ENCODE results near the gene SMIM14. TPM values are rescaled to one million over a fixed set of nuclear protein-coding genes. Genes with fewer than 3 reads are reported as not detected.

Gene SMIM14
- total RNA-seq, 1 donor from 2014 or later, result 91.0 TPM

DNA sequence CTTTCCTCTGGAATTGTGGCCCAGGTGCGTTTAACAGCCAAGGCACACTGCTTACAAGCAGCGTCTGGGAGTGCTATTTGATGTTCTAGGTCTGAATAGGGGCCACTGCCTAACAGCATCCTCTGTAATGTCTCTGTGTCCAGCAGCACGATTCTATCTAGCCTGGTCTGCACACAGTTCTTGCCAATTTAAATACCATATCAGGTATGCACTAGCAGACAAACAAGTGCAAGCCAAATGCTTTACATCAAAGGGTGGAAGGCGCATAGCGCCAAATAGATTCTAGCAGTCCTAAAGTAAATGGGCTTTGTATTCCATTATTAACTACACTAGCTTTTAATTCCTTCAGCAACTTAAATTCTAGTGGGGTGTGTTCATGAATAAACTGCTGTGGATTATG, 95.6 kb downstream of the SMIM14 start:
- no peaks in the 10 kb centered on the region for H3K27me3 ChIP-seq
- no peaks in the 10 kb centered on the region for H3K9me3 Mint-ChIP-seq
- no peak overlapping the region for H3K4me2 ChIP-seq
- TF ChIP-seq EZH2phosphoT487 (IDR thresholded peaks at IDR 0.05), result no peak
- no peak overlapping the region for H3K4me3 Mint-ChIP-seq
- DNase-seq (ENCODE audit: low spot score), result no peak
- peaks cover 10% of the 10 kb centered on the region for H3F3A ChIP-seq (ENCODE audit: low read depth)
- peaks cover 5% of the 10 kb centered on the region for H3K27me3 Mint-ChIP-seq (ENCODE audit: insufficient read depth, low read depth)
- H4K20me1 ChIP-seq (ENCODE audit: low read depth), result no peaks in the 10 kb centered on the region
- H3K79me2 ChIP-seq (ENCODE audit: low read depth), result no peaks in the 10 kb centered on the region
- no peak overlapping the region for H3K4me3 ChIP-seq
- no peak overlapping the region for H2AFZ ChIP-seq (replicated peaks)
- no peaks in the 10 kb centered on the region for H3K36me3 ChIP-seq
- no peaks in the 10 kb centered on the region for H3K36me3 Mint-ChIP-seq
- no peak overlapping the region for H3K9ac ChIP-seq
- H3K27ac Mint-ChIP-seq, result no peak overlapping the region
- H3K27ac ChIP-seq, result no peak overlapping the region
- H3K4me1 Mint-ChIP-seq, result no peaks in the 10 kb centered on the region
- no peaks in the 10 kb centered on the region for H3K9me3 ChIP-seq (ENCODE audit: low read depth)
- peaks cover 17% of the 10 kb centered on the region for H3K4me1 ChIP-seq

DNA sequence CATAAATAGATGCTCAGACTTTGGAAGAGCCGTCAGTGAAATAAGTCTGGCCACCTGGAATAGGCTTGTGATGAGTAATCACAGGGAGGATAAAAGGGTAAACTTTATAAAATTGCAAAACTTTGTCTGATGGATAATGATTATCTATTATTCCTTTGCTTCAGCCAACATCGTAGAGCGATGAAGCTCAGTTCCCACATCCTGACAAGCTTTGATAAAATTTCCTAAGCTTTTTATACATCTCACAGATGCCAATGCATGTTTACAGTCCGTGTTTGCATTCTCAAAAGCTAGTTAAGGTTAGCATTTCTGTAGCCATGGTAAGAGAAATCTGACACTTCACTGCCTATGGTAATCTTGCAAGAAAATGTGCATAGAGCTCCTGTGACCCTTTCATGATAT, 96.1 kb downstream of the SMIM14 start:
- Histone ChIP-seq H3K36me3 (no peaks in the 10 kb centered on the region), H3K79me2 (ENCODE audit: low read depth) (no peaks in the 10 kb centered on the region), H3F3A (ENCODE audit: low read depth) (peaks cover 10% of the 10 kb centered on the region), H3K4me1 (peaks cover 17% of the 10 kb centered on the region), H3K27ac (no peak overlapping the region), H3K27me3 (no peaks in the 10 kb centered on the region), H3K9me3 (ENCODE audit: low read depth) (no peaks in the 10 kb centered on the region), H3K9ac (no peak overlapping the region), H2AFZ (replicated peaks) (no peak overlapping the region), H3K4me3 (no peak overlapping the region), H3K4me2 (no peak overlapping the region), H4K20me1 (ENCODE audit: low read depth) (no peaks in the 10 kb centered on the region)
- Mint-ChIP-seq H3K9me3 (no peaks in the 10 kb centered on the region), H3K36me3 (no peaks in the 10 kb centered on the region), H3K4me3 (no peak overlapping the region), H3K4me1 (no peaks in the 10 kb centered on the region), H3K27ac (no peak overlapping the region), H3K27me3 (ENCODE audit: insufficient read depth, low read depth) (peaks cover 5% of the 10 kb centered on the region)
- no peak for TF ChIP-seq EZH2phosphoT487 (IDR thresholded peaks at IDR 0.05)
- TF ChIP-seq, protein P1, sequence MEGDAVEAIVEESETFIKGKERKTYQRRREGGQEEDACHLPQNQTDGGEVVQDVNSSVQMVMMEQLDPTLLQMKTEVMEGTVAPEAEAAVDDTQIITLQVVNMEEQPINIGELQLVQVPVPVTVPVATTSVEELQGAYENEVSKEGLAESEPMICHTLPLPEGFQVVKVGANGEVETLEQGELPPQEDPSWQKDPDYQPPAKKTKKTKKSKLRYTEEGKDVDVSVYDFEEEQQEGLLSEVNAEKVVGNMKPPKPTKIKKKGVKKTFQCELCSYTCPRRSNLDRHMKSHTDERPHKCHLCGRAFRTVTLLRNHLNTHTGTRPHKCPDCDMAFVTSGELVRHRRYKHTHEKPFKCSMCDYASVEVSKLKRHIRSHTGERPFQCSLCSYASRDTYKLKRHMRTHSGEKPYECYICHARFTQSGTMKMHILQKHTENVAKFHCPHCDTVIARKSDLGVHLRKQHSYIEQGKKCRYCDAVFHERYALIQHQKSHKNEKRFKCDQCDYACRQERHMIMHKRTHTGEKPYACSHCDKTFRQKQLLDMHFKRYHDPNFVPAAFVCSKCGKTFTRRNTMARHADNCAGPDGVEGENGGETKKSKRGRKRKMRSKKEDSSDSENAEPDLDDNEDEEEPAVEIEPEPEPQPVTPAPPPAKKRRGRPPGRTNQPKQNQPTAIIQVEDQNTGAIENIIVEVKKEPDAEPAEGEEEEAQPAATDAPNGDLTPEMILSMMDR (IDR thresholded peaks at IDR 0.05), result no peak
- TF ChIP-seq EZH2 (IDR thresholded peaks at IDR 0.05), result no peak
- no peak for DNase-seq (ENCODE audit: low spot score)

DNA sequence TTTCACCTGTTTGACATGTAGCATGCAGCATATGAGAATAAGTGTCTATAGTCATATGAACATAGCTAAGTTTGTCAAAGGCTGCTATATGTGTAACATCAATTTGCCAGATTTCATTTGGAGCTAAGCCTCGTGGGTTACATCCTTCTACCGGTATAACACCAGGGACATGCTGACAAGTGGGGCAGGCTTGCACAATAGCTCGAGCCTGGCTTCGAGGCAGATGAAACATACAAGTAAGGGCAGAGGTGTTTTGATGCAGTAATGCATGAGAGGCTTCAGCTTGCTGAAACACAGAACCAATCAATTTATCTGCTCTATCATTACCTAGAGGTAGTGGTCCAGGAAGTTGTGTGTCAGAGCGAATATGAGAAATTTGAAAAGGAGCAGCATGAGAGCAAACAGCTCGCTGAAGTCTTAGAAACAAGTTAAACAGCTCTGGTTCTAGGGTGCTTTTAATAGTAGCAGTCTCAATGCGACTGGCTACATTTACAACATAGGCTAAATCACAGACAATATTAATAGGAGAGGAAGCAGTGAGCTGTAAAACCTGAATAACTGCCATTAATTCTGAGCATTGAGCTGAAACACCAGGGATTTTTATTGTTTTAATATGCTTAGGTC, 96.6 kb downstream of the SMIM14 start:
- Histone ChIP-seq H3K9ac (no peak overlapping the region), H3K27ac (no peak overlapping the region), H3K27me3 (no peaks in the 10 kb centered on the region), H3K9me3 (ENCODE audit: low read depth) (no peaks in the 10 kb centered on the region), H3K36me3 (no peaks in the 10 kb centered on the region), H2AFZ (replicated peaks) (no peak overlapping the region), H4K20me1 (ENCODE audit: low read depth) (no peaks in the 10 kb centered on the region), H3K4me2 (no peak overlapping the region), H3F3A (ENCODE audit: low read depth) (peaks cover 10% of the 10 kb centered on the region), H3K79me2 (ENCODE audit: low read depth) (no peaks in the 10 kb centered on the region), H3K4me1 (peaks cover 17% of the 10 kb centered on the region), H3K4me3 (no peak overlapping the region)
- DNase-seq (ENCODE audit: low spot score), result no peak
- TF ChIP-seq EZH2 (IDR thresholded peaks at IDR 0.05) (no peak), EZH2phosphoT487 (IDR thresholded peaks at IDR 0.05) (no peak)
- TF ChIP-seq, protein P1 (IDR thresholded peaks at IDR 0.05), result no peak
- Mint-ChIP-seq H3K27ac (no peak overlapping the region), H3K27me3 (ENCODE audit: insufficient read depth, low read depth) (peaks cover 5% of the 10 kb centered on the region), H3K36me3 (no peaks in the 10 kb centered on the region), H3K4me3 (no peak overlapping the region), H3K4me1 (no peaks in the 10 kb centered on the region), H3K9me3 (no peaks in the 10 kb centered on the region)

DNA sequence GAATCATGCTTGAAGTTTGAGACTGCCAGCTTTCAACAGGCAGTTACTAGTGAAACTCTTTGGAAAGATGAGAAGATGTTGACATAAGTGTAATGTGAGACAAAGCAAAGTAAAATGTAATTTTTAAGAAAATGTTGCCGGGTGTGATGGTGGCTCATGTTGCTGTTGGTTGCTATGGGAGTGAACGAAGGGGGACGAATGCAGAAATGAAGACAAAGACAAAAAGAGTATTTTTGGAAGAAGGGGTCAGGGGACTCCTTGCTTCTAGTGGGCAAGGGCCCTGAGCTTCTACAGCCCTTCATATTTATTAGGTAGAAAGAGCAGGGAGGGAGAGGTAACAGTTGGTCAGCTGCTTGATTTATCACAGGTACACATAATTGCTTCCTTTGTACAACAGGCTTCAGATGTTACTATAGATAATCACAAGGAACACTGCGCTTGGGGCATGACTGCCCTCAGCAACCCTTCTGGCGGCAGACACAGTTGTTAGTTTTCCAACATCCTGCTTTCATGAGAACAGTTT, 99.5 kb downstream of the SMIM14 start:
- no peak for DNase-seq (ENCODE audit: low spot score)
- Histone ChIP-seq H3K4me3 (no peak overlapping the region), H3K27me3 (no peaks in the 10 kb centered on the region), H3K9ac (no peak overlapping the region), H3K4me2 (no peak overlapping the region), H3K36me3 (peaks cover 11% of the 10 kb centered on the region), H3K4me1 (peaks cover 11% of the 10 kb centered on the region), H3K79me2 (ENCODE audit: low read depth) (no peaks in the 10 kb centered on the region), H3F3A (ENCODE audit: low read depth) (peaks cover 5% of the 10 kb centered on the region), H3K27ac (peak overlapping the region; percentile 31), H4K20me1 (ENCODE audit: low read depth) (no peaks in the 10 kb centered on the region), H2AFZ (replicated peaks) (no peak overlapping the region), H3K9me3 (ENCODE audit: low read depth) (no peaks in the 10 kb centered on the region)
- Mint-ChIP-seq H3K9me3 (no peaks in the 10 kb centered on the region), H3K4me3 (no peak overlapping the region), H3K27me3 (ENCODE audit: insufficient read depth, low read depth) (peaks cover 5% of the 10 kb centered on the region), H3K4me1 (no peaks in the 10 kb centered on the region), H3K36me3 (peaks cover 14% of the 10 kb centered on the region), H3K27ac (no peak overlapping the region)
- TF ChIP-seq, protein P1 (IDR thresholded peaks at IDR 0.05), result no peak
- TF ChIP-seq EZH2 (IDR thresholded peaks at IDR 0.05) (no peak), EZH2phosphoT487 (IDR thresholded peaks at IDR 0.05) (no peak)

Measured in neural progenitor cell (in vitro differentiated cells).